ENCODE results near the gene MED9. TPM values are rescaled to one million over a fixed set of nuclear protein-coding genes. Genes with fewer than 3 reads are reported as not detected.

MED9 gene
- total and polyA plus RNA-seq, 2 of the 8 experiments (the other 6 are each of a cell fraction or from before 2014, with no cell fraction given): 15.8 to 19.7 TPM

- Histone ChIP-seq H3K4me2 (ENCODE audit: insufficient read depth in 1 of 2, low read depth in 2 of 2, low read length in 2 of 2) (no peak overlapping the region), H4K5ac (ENCODE audit: insufficient read length, low read depth, low read length) (no peak overlapping the region), H3K27me3 (replicated peaks in 1 of 4; ENCODE audit: control insufficient read depth in 3 of 4, extremely low read depth in 1 of 4, insufficient read depth in 3 of 4, low read length in 3 of 4) (peaks cover 14 to 26% (median 22%) of the 10 kb centered on the region in 4 experiments; a peak in 6 of 7 replicates), H3K14ac (ENCODE audit: insufficient read length) (no peak overlapping the region), H2BK5ac (ENCODE audit: low read depth, low read length) (no peak overlapping the region), H2BK20ac (ENCODE audit: low read length) (no peak overlapping the region), H2AK5ac (ENCODE audit: low read depth, low read length) (no peak overlapping the region), H3K4ac (replicated peaks; ENCODE audit: insufficient read length, low read depth, low read length) (no peak overlapping the region), H4K8ac (ENCODE audit: extremely low read depth, insufficient read depth, low read length) (no peak overlapping the region), H3K4me1 (replicated peaks in 1 of 4; ENCODE audit: control insufficient read depth in 3 of 4, insufficient read depth in 4 of 4, low read length in 3 of 4) (peaks cover 5 to 23% (median 16%) of the 10 kb centered on the region in 4 experiments), H3K9ac (replicated peaks in 1 of 4; ENCODE audit: extremely low read depth in 1 of 4, low read depth in 3 of 4, low read length in 3 of 4) (no peak overlapping the region), H3K56ac (replicated peaks; ENCODE audit: insufficient read length, low read depth, low read length) (no peak overlapping the region), H3K23me2 (ENCODE audit: low read depth, low read length) (peaks cover 20% of the 10 kb centered on the region; the same call in 1 of the 2 replicates), H3K23ac (ENCODE audit: insufficient read length) (no peak overlapping the region), H2BK12ac (ENCODE audit: low read depth, low read length) (no peak overlapping the region), H2BK15ac (ENCODE audit: low read length) (no peak overlapping the region), H2AFZ (ENCODE audit: low read length) (no peak overlapping the region), H3K4me3 (ENCODE audit: extremely low read depth in 1 of 4, insufficient read depth in 2 of 4, low read depth in 3 of 4, low read length in 4 of 4) (no peak overlapping the region), H2BK120ac (replicated peaks; ENCODE audit: low read depth, low read length) (no peak overlapping the region), H3K27ac (ENCODE audit: low read depth, low read length) (no peak overlapping the region), H3K9me3 (ENCODE audit: insufficient read depth in 2 of 2, low read depth in 1 of 2, low read length in 1 of 2) (no peaks in the 10 kb centered on the region), H3K36me3 (ENCODE audit: control insufficient read depth in 2 of 4, insufficient read depth in 4 of 4, low read length in 3 of 4) (peaks cover 3 to 20% (median 17%) of the 10 kb centered on the region in 4 experiments; a peak in 7 of 8 replicates), H3K18ac (ENCODE audit: extremely low read depth, low read length) (no peak overlapping the region), H4K20me1 (replicated peaks in 1 of 2; ENCODE audit: control insufficient read depth in 1 of 2, insufficient read depth in 2 of 2, low read length in 2 of 2) (peaks cover 21 to 22% of the 10 kb centered on the region in 2 experiments), H4K91ac (replicated peaks; ENCODE audit: insufficient read length, low read length) (no peak overlapping the region), H3K79me1 (ENCODE audit: low read depth, low read length) (peaks cover 2% of the 10 kb centered on the region), H3K79me2 (ENCODE audit: control insufficient read depth in 1 of 2, insufficient read depth in 2 of 2, low read length in 2 of 2) (peaks cover 0 to 2% of the 10 kb centered on the region in 2 experiments; a peak in 1 of 4 replicates)
- 95% methylated on average over 17 of the region's 17 CpGs; no CpG with 5 or more reads in 1 of the 2 experiments for WGBS, 2 experiments (ENCODE audit: extremely low coverage in 1 of 2, insufficient coverage in 1 of 2, insufficient read length in 1 of 2, insufficient replicate concordance in 2 of 2, low coverage in 1 of 2, low lambda C conversion rate in 2 of 2, missing lambda C conversion rate in 1 of 2)
- FAIRE-seq: no peak
- CTCF ChIA-PET (ENCODE audit: partially characterized antibody): interaction anchor here (1.0 to 4.4 kb wide), 10 partner anchors 9 to 150 kb away, joined by 3 to 38 read pairs (median 5); no protein-coding TSS in a partner anchor
- POLR2A ChIA-PET (ENCODE audit: partially characterized antibody): interaction anchor here (0.7 to 1.9 kb wide), 5 partner anchors 13 to 184 kb away, joined by 3 to 5 read pairs (median 3); no protein-coding TSS in a partner anchor
- DNase-seq (ENCODE audit: low read depth in 1 of 2, low spot score in 2 of 2): no peak
- TF ChIP-seq SP1 (IDR thresholded peaks at IDR 0.05; ENCODE audit: low read depth, low read length) (no peak), E2F6 (IDR thresholded peaks at IDR 0.05) (no peak)
Measured at GRCh38 chr17:17491546-17491988, 14.8 kb downstream of the MED9 start.
